ENCODE measurements around the gene ACMSD. TPM values are rescaled to one million over a fixed set of nuclear protein-coding genes. Genes with fewer than 3 reads are reported as not detected.

ACMSD gene
- total and polyA plus RNA-seq, 12 donors, result 0.32 to 1.9 (median 0.61) TPM; not detected in 5

- intact Hi-C loops (cut with DNase I), result no loop called here
- WGBS, 4 donors, result 39 to 54% (median 51%) methylated on average over 2 of the region's 2 CpGs
- peaks cover 0 to 24% of the 10 kb centered on the region in 2 donors for H3K36me3 ChIP-seq (replicated peaks in 1 of 2)
- H3K27me3 ChIP-seq, result no peaks in the 10 kb centered on the region
- H3K9me3 ChIP-seq (replicated peaks in 1 of 3), result no peaks in the 10 kb centered on the region
- DNase-seq, result no peak
- no peak overlapping the region for H3K27ac ChIP-seq
- H3K4me3 ChIP-seq, result no peak overlapping the region
- TF ChIP-seq POLR2A (IDR thresholded peaks at IDR 0.05) (no peak), CTCF (IDR thresholded peaks at IDR 0.05) (no peak)
- H3K4me1 ChIP-seq (replicated peaks in 1 of 2), result peaks cover 6 to 53% of the 10 kb centered on the region in 2 donors
Measured at GRCh38 chr2:134934150-134934549, 95.7 kb downstream of the ACMSD start.

DNA sequence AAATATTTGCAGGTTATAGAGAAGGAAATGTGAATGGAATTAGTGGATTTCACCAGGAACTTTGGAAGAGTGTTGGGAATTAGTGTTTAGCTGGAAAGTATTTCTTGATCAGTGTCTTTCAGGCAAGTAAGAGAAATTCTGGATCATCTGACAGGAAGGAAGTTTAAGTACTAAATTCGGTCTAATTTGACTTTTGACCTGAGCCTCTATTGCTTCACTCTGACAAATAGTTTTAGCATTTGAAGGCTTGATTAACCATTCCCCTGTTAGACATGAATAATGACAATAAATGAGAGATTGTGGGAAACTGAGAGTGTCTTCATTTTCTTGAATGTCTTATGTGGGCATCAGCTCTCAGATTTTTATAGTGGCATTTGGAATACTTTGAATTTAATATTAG lies 96.2 kb downstream of the ACMSD start:
- no peak overlapping the region for H3K27ac ChIP-seq
- H3K9me3 ChIP-seq (replicated peaks in 1 of 3), result no peaks in the 10 kb centered on the region
- peaks cover 6 to 53% of the 10 kb centered on the region in 2 donors for H3K4me1 ChIP-seq (replicated peaks in 1 of 2)
- intact Hi-C loops (cut with DNase I), result no loop called here
- TF ChIP-seq CTCF (IDR thresholded peaks at IDR 0.05) (no peak), POLR2A (IDR thresholded peaks at IDR 0.05) (no peak)
- H3K4me3 ChIP-seq, result no peak overlapping the region
- peaks cover 0 to 29% of the 10 kb centered on the region in 2 donors for H3K36me3 ChIP-seq (replicated peaks in 1 of 2)
- no peak for DNase-seq
- H3K27me3 ChIP-seq, result no peaks in the 10 kb centered on the region
- WGBS, 4 donors, result 0 to 5% (median 2%) methylated on average over 1 of the region's 1 CpG

GRCh38 chr2:134936691-134937090 lies 98.3 kb downstream of the ACMSD start:
- H3K4me1 ChIP-seq (replicated peaks in 1 of 2), result peaks cover 6 to 53% of the 10 kb centered on the region in 2 donors
- intact Hi-C loops (cut with DNase I), result no loop called here

GRCh38 chr2:134943540-134943939 lies 105.1 kb downstream of the ACMSD start:
- WGBS, 4 donors, result 85 to 89% (median 86%) methylated on average over 2 of the region's 2 CpGs
- peaks cover 0 to 52% of the 10 kb centered on the region in 2 donors for H3K36me3 ChIP-seq (replicated peaks in 1 of 2)
- TF ChIP-seq CTCF (IDR thresholded peaks at IDR 0.05), result no peak
- TF ChIP-seq POLR2A (IDR thresholded peaks at IDR 0.05), result no peak
- no peaks in the 10 kb centered on the region for H3K27me3 ChIP-seq
- peaks cover 0 to 18% of the 10 kb centered on the region in 2 donors for H3K4me1 ChIP-seq (replicated peaks in 1 of 2)
- H3K4me3 ChIP-seq, result no peak overlapping the region
- H3K27ac ChIP-seq, result no peak overlapping the region
- DNase-seq, result no peak
- intact Hi-C loops (cut with DNase I), result no loop called here
- H3K9me3 ChIP-seq (replicated peaks in 1 of 3), result no peaks in the 10 kb centered on the region

More at GRCh38 chr2:134936691-134937090, 98.3 kb downstream of the ACMSD start:
- no peak for DNase-seq
- 61 to 79% (median 75%) methylated on average over 4 of the region's 4 CpGs for WGBS, 4 donors
- Histone ChIP-seq H3K27me3 (no peaks in the 10 kb centered on the region), H3K36me3 (replicated peaks in 1 of 2) (peaks cover 0 to 42% of the 10 kb centered on the region in 2 donors), H3K4me3 (no peak overlapping the region), H3K9me3 (replicated peaks in 1 of 3) (no peaks in the 10 kb centered on the region), H3K27ac (no peak overlapping the region)
- TF ChIP-seq POLR2A (IDR thresholded peaks at IDR 0.05) (no peak), CTCF (IDR thresholded peaks at IDR 0.05) (no peak)

Measured in adrenal gland (tissue), 12 donors.